Measurements from ENCODE around the gene IMMP1L. TPM values are rescaled to one million over a fixed set of nuclear protein-coding genes. Genes with fewer than 3 reads are reported as not detected.

IMMP1L gene
- total RNA-seq, 1 donor from 2014 or later: 12.3 TPM

DNA sequence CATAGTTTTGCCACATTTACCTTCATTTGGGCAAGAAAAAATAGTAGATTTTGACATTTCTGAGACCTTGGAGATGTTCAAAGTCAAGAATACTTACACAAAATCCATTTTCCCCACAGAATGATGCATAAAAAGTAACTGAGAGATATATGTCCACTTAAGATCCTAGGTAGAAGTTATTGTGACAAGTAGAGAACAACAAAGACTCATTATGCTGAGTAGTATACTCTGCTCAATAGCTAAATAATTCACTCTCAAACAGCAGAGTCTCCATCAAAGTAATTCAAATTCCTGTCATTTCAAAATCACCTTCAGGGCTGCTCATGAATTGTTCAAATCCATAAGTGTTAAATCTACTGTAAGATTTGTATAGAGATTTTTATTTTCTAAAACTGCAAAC, 35.3 kb downstream of the IMMP1L start:
- no peak for DNase-seq

DNA sequence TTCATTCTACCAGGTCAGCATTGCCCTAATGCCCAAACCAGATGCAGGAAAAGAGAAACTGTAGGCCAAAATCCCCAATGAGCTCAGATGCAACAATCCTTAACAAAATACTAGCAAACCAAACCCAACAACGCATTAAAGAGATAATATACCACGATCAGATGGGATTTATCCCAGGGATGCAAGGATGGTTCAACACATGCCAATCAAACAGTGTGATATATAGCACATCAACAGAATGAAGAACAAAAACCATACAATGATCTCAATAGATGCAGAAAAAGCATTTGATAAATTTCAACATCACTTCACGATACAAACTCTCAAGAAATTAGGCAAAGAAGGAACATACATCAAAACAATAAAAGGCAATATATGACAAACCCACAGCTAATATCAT, 45.0 kb downstream of the IMMP1L start:
- no peak for DNase-seq

DNA sequence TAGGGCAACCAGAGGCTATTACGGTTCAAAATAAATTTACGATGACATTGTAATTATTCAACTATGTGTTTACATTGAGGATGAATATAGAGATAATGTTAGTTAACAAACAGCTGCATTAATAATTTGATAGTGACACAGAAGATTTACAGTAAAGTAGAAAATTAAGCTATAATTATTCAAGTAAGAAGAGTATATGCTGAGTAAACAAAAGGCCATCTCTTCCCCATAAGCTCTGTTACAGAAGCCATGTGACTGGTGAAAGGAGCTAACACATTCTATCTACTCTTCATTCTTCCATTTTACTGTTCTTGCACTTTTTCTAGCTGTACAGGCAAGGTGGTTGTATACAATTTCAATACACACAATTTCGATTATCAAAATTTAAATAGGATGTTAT, 54.2 kb downstream of the IMMP1L start:
- no peak for DNase-seq

DNA sequence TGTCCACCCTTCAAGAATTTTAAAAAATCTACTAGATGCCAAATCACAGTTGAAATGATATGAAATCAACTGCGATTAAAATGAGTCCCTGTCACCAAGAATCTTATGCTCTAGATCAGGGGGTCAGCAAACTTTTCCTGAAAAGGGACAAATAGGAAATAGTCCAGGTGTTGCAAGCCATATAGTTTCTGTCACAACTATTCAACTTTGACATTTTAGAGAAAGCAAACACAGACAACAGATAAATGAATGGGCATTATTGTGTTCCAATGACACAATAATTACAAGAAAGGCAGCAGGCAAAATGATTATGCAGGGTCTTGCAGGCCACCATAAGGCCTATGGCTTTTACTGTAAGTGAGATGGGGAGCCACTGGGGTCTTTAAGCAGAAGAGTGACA, 58.6 kb downstream of the IMMP1L start:
- DNase-seq: no peak

DNA sequence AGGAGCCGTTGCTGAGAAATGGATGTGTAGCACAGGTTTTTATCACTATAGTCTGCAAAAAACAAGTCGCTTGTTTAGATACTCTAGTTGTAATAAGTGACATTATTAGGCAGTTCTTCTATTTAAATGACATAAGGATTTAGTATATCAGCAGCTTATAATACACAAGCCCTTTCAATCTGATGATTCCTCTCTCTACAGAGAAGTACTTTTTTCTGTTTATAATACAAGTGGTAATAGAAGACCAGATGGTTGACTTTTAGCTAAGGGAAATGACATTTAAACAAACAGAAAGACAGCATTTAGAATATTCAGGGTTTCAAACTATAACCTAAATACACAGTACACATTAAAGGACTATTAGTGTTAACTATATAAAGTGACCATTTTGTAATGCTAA, 60.4 kb downstream of the IMMP1L start:
- DNase-seq: no peak

DNA sequence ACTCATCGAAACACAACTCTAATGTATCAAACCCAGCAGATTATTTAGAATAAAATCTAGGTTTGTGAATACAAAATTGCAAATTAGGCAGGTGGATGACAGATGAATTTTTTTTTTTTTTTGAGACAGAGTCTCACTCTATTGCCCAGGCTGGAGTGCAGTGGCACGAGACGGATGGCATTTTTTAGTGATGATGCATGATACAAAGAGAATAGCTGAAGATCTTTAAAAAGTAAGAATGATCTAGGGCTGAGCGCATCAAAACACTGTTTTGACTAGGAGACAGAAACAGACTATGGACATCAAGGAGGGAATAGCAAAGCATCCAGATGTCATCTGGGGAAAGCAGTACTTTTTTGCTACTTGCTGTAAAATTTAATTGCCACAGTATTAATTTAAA, 63.8 kb downstream of the IMMP1L start:
- no peak for DNase-seq

DNA sequence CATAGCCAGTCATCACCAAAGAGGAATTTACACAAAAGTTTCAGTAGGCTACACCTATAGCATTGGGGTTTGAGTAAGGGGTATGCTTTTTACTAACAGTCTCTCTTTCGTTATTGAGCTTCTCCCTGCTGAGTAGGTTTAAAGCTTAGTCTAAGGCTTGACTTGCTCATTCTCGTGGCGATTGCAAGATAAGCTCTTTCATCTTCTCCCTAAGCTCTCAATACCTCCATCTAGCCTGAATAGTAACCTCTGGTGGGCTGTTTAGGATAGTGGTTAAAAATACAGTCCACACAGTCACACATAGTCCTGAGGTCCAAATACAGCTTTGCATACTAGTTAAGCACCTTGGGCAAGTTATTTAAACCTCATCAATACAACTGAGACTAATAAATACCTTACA, 65.6 kb downstream of the IMMP1L start:
- no peak for DNase-seq

DNA sequence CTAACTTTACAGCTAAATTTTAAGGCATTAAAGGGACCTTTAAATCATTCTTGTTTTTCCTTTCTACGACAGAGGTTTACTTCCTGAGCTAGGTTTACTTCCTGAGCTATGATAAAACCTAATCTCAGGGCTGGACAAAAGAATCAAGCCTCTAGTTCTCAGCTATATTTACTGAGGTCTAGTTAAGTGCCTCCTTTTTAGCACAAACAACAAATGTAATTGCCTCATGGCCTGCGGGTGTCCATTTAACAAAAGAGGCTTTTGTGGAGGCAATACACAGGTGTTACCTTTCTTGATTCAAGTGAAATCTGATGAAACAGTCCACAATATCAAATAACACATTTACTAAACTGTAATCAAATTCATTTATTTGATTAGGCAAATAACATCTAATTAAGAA, 67.3 kb downstream of the IMMP1L start:
- DNase-seq: peak; percentile 4

DNA sequence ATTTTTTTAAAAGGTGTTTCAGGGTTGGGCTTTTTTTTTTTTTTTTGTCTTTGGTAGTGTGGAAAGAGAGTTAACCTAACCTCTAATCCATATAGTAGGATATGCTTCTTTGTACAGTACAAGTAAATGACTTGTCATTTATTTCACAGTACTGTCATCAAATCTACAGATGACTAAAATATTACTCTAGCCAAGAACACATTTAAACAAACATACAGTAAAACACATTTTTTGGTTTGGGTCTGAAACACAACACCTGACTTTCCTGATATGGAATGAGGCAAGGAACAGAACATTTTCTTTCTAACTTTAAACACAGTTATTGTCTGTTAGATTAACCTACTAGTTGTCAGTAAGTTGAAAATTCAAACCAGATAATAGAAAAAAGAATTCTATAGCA, 68.1 kb downstream of the IMMP1L start:
- no peak for DNase-seq

DNA sequence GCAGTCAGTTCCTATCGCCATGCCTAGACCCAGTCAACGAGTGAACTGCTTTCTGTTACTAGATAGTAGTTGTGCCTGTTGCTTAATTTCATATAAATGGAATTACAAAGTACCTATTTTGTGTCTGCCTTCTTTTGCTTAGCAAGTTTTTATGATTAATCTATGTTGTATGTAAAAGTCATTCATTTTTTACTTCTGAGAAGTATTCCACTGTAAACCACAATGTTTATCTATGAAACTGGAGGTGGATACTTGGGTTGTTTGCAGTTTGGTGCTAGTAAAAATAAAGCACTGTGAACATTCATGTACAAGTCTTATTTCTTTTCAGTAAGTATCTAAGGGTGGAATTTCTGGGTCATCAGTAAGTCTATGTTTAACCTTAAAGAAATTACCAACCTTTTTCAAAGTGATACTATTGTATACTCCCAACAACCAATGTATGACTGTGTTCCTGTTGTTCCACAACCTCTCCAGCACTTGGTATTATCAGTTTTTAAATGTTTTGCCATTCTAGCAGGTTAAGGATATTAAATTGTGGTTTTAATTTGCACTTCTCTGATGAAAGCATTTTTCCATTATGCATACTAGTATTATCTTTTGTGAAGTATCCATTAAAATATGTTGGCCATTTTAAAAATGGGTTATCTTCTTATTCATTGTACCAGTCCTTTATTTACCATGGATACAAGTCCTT, 71.5 kb downstream of the IMMP1L start:
- DNase-seq: no peak

DNA sequence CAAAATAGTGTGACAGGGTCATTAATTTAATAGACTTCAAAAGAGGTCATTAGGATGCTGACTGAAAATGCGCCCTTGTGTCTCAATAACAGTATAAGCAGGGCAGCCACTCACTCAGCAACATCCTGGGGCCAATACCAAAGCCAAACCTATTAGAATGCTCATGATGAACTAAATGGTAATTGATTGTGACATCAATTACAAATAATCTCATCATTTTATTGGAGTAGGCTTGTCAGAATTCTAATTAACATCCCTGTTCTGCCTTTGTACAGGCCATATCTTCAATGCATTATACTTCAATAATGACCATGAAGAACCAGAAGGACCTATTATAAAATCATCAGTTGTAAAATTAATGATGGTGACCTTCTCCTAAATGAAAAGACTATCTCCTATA, 75.6 kb downstream of the IMMP1L start:
- DNase-seq: no peak

DNA sequence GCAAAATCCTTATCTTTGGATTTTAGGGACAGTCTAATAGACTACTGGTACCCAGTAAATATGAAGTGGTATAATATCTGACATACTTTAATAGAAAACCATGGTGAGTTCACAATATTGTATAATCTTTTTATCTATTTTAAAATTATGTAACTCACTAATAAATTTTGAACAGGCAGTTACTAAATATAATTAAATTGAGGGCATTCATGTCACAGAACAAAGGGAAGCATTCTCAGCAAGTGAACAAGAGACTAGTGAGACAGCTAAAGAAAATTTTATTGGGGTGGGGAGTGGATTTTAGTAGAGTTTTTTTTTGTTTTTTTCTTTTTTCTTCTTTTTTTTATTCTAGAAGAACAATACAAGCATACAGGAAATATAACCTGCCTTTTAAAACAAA, 84.8 kb downstream of the IMMP1L start:
- DNase-seq: no peak

DNA sequence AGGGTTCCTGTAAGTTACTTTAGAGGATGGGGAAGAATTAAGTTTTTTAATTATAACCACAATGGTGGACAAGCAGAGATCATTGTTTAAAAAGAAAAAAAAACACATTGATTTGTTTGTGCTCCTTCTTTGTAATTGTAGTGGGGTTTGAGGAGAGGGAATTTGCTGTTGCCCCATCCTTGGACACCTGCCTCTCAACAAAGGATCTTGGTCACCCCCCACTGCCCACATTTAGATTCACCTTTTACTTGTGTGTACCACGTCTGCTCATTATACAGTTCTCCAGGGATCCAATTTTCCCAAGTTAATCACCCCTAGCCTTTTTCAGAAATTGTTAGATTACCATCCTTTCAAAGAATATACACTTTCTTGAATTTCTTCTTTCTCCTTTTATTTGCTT, 86.7 kb downstream of the IMMP1L start:
- no peak for DNase-seq

DNA sequence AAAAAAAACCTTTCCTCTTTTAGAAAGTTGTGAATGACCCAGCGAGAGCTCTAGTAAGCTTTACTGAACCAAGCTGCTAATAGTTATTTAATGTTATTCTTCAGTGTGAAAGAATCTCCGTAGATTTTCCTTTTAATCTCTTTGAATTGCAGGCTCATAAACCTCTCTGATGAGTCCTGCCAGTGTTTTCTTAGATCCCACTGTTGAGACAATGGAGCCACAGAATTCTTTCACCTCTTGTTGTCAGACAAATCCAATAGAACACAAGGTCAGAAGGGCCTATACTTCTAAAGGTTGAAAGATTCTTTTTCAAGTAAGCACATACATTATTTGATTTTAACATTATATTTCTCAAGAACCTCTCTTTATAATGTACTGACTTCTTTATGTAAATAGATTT, 87.6 kb downstream of the IMMP1L start:
- DNase-seq: no peak

DNA sequence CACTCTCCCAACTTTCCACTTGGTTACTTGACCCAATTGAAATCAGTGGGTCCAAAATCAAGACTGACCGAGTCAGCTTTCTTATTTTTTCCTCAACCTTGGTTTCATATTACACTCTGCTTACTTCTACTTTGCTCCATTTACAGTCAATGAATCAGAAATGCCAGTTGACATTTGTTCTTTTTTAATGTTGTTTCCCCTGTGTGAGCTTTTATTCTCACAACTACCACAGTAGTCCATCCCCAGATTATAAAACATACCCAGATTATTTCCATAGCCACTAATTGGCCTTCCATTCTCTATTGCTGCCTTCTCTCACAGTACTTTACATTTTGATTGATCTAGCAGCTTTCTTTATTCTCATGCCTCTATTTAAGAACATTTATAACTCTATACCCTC, 89.8 kb downstream of the IMMP1L start:
- DNase-seq: no peak

DNA sequence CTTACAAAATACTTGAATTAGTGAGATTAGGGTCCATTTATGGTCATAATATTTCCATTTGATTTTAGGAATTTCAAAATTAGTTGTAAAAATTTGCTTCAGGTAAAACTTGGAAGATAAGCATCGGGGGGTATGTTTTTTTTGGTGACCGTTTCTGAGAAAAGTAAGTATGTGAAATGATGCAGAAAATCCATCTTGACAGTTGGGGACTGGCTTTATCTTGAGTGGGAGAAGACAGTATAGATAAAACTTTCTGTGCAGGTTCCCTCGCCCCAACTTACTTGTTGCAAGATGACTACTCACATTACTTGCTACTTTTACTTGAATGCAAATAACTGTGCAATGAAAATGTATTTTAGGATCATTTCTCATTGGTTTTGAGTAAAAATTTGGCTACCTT, 90.3 kb downstream of the IMMP1L start:
- no peak for DNase-seq

DNA sequence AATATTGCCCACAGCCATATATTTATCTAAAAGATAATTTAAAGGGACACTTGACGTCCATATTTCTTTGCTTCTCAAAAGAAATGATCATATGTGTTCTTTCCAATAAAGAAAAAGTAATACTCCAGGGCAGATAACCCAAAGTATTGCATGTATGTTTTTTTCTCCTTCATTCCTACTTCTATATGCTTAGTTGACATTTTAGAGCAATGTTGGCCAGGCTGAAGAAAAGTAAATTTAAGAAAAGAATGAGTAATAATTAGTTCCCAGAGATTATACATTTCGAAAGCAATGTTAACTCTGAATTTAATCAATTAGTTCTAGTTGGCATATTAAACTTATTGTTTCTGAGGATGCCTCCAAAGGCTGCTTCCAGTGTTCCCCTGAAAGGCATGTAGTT, 91.6 kb downstream of the IMMP1L start:
- DNase-seq: no peak

DNA sequence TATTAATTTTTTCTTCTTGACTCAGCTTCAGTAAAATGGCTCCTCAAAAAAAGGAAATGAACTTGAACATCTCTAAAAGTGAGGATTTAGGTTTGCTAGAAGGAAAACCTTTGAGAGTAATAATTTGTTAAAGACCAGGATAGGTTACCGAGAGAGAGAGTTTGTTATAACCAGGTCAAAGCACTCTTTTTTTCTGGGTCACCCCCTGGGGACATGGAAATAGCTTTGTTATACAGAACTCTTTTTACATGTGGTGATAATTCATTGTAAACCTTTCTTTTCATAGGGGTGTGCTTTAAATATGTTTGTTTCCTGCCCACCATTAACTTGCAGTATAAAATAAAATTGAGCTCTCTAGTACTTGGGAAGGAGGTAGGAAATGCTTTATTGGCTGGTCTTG, 92.1 kb downstream of the IMMP1L start:
- DNase-seq: no peak

DNA sequence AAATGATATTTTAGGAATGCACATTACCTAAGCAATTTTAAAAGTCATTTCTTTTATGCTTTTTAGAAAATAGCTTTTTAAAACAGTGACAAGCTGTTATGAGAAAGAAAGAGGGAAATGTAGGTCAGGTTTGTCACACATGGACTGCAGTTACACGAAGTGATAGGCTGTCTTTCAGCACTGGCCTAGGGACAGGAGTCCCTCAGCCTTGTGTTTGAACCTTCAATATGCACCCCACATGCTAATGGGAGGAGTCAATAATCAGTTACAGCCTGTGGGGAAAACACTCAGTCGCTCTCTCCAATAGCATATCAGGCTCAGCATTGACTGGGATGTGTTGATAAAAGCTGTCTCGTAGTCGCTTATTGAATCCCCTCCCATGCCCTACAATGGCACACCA, 94.0 kb downstream of the IMMP1L start:
- DNase-seq: no peak

DNA sequence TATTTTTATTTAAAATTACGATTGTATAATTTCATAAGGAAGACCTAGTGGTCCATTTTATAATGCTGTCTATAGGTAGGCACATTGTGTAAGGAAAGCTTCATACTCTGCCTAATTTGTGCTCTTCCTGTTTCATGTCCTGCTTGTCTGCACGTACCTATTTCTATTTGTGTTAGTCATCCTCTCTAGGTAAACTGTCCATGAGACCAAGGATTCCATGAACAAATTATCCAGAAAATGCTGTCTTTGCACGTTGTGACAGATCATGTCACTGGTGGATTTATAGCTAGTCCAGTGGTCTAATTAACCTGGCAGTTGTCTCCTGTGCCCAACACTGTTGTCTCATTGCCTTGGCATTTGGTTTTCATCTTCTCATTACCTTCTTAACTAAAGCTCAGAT, 95.1 kb downstream of the IMMP1L start:
- no peak for DNase-seq

DNA sequence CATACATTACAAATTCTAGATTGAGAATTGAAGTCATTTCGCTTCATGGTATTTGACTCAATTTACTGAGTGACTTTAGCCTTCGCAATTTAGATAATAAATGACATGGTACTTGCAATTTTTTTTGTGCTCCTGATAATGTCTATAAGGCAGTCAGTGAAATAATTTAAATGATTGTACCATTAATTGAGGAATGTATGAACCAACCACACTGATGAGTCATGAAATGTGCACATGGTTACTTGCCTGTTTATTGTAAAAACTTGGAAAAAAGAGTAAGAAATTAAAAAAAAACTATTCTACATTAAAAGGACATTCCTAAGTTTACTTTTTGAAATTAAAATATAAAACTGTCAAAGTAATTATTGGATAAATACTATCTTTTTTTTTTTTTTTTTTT, 96.5 kb downstream of the IMMP1L start:
- no peak for DNase-seq

DNA sequence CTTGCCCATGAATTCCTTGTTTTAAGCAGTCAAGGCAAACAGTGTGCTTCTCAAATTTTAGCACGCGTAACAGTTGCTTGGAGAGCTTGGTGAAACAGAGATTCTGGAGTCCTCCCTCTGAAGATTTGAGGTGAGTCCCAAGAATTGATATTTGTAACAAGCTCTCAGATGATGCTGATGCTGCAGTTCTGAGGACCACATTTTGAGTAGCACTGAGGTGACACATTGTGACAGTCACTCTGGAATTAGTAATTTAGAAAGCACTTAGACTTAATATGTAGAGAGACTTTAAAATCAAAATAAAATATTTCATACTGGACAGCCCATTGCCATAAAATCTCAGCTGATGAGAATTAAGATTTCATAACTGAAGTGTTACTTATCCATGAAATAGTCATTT, 101.2 kb downstream of the IMMP1L start:
- DNase-seq: no peak

DNA sequence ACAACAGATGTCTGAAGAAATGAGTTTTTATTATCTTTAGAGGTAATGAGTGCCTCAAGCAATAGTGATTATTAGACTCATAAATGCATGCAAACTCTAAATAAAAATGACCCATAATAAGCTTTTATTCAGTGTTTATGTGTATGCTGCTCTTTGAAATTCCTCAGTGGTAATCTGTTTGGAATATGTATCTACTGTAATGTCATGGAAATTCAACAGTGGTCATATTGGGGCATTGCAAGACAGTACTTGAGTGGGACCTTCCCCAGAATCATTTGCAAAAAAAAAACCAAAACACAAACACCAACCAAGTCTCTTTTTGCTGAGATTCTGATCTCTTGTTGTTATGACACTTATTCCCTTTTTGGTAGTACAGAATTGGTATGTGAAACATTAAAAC, 104.8 kb downstream of the IMMP1L start:
- no peak for DNase-seq

DNA sequence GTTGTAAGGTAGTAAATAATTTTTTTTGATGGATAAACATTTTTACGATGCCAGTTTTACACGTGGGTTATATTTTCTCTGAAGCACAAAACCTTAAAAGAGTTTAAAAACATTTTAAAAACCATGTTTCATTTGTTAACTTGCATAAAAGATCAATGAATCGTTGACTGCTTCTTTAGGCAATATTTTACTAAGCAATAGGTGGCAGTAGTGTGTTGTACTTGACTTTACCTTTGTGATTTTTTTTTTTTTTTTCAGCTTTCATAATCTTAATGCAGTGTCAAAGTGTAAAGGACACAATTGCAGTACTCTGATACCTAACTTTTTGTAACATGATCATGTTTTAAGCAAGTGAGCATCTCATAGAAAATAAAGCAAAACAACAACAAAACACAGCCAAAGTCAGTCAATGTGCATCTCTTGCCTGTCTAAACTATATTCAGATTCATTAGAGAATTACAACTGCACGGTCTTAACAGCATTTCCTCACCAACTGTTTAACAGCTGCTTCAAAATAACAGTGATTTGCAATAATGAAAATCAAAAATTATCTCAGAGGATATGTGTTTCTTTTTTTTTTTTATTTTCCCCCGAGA, 112.1 kb downstream of the IMMP1L start:
- DNase-seq: peak; percentile 53

DNA sequence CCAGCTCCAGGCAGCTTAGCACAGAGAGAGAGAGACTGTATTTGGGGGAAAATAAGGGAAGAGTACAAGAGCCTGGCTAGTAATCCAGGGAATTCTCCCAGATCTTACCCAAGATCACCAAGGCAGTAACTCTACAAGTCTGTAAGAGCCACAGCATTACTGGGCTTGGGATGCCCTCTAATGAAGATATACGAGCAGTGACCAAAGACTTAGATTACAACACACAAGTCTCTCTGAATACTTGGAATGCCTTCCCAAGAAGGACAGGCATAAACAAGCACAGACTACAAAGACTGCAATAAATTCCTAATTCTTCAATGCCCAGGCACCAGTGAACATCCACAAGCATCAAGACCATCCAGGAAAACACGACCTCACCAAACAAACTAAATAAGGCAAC, 122.0 kb downstream of the IMMP1L start:
- DNase-seq: no peak
